Measurements from ENCODE around the gene XPNPEP2. TPM values are rescaled to one million over a fixed set of nuclear protein-coding genes. Genes with fewer than 3 reads are reported as not detected.

Gene XPNPEP2
- total RNA-seq, 1 donor from 2014 or later = 1.7 TPM

DNA sequence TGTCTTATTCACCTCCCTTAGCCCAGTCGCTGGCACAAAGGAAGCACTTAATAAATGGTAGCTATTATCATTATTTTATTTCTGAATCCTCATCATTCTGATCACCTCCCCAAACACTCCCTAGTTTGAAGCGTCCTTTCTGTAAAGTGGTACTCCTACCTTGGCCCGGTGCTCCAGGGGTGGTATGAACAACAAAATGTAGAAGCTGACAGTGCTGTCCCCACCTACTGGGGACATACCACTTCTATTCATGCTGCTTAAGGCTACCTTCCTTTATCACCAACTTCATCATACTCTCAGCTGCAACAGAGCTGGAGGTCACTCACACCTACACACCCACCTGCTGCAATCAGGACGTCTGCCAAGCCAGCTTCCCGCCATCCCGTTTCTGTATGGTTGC, 43.2 kb upstream of the XPNPEP2 start:
- H3K9me3 Mint-ChIP-seq (ENCODE audit: unreplicated experiment) = no peaks in the 10 kb centered on the region
- no peaks in the 10 kb centered on the region for H3K4me1 Mint-ChIP-seq (ENCODE audit: unreplicated experiment)
- H3K4me3 Mint-ChIP-seq (ENCODE audit: unreplicated experiment) = no peak overlapping the region
- peaks cover 1% of the 10 kb centered on the region for H3K27me3 Mint-ChIP-seq (ENCODE audit: unreplicated experiment)
- H3K36me3 Mint-ChIP-seq (ENCODE audit: low read depth, unreplicated experiment) = no peaks in the 10 kb centered on the region
- TF ChIP-seq, protein P1, sequence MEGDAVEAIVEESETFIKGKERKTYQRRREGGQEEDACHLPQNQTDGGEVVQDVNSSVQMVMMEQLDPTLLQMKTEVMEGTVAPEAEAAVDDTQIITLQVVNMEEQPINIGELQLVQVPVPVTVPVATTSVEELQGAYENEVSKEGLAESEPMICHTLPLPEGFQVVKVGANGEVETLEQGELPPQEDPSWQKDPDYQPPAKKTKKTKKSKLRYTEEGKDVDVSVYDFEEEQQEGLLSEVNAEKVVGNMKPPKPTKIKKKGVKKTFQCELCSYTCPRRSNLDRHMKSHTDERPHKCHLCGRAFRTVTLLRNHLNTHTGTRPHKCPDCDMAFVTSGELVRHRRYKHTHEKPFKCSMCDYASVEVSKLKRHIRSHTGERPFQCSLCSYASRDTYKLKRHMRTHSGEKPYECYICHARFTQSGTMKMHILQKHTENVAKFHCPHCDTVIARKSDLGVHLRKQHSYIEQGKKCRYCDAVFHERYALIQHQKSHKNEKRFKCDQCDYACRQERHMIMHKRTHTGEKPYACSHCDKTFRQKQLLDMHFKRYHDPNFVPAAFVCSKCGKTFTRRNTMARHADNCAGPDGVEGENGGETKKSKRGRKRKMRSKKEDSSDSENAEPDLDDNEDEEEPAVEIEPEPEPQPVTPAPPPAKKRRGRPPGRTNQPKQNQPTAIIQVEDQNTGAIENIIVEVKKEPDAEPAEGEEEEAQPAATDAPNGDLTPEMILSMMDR (IDR thresholded peaks at IDR 0.05; ENCODE audit: unreplicated experiment) = no peak
- no peak overlapping the region for H3K27ac Mint-ChIP-seq (ENCODE audit: unreplicated experiment)
- DNase-seq (ENCODE audit: low spot score) = no peak

DNA sequence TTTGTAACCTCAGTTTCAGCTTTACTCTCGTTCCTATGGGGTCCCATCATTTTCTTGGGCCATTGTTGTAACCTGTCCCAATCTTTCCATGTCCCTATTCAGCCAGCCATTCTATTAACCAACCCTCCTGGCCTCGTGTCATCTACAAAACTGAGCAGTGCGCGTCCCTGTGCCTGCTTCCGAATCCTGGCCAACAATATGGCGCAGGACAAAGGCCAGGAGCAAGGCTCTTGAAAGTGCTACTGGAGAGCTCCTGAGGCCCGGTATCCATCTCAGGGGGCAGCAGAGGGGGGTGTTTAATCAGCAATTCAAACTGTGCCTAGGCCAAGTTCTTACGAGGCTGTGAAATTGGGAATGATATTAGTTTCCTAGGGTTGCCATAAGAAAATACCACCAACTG, 42.8 kb upstream of the XPNPEP2 start:
- no peaks in the 10 kb centered on the region for H3K9me3 Mint-ChIP-seq (ENCODE audit: unreplicated experiment)
- H3K4me1 Mint-ChIP-seq (ENCODE audit: unreplicated experiment) = no peaks in the 10 kb centered on the region

DNA sequence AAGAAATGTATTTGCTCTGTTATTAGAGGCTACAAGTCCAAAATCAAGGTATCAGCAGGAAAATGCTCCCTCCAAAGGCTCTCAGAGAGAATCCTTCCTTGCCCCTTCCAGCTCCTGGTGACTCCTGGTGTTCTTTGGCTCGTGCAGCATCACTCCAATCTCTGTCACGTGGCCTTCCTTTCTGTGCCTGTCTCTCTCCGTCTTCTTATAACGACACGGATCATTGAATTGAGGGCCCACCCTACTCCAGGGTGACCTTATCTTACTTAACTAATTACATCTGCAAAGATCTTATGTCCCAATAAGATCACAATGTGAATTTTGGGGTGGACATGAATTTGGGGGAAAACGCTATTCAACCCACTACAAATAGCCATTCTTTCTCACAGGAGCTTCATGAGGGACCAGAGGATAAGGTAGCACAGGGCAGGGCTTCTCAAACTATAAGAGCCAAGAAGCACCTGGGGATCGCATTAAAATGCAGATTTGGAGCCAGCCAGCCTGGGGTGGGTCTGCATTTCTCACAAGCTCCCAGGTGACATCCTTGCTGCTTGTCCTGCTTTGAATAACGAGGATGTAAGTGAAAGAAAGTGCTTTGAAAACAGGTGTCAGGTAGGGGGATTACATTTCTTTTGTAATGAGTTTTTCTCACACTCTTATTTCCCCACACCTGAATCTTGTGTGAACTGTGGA, 42.2 kb upstream of the XPNPEP2 start:
- H3K4me3 Mint-ChIP-seq (ENCODE audit: unreplicated experiment) = no peak overlapping the region
- DNase-seq (ENCODE audit: low spot score) = no peak
- no peaks in the 10 kb centered on the region for H3K4me1 Mint-ChIP-seq (ENCODE audit: unreplicated experiment)
- no peaks in the 10 kb centered on the region for H3K9me3 Mint-ChIP-seq (ENCODE audit: unreplicated experiment)
- H3K27ac Mint-ChIP-seq (ENCODE audit: unreplicated experiment) = no peak overlapping the region
- no peaks in the 10 kb centered on the region for H3K36me3 Mint-ChIP-seq (ENCODE audit: low read depth, unreplicated experiment)
- H3K27me3 Mint-ChIP-seq (ENCODE audit: unreplicated experiment) = peaks cover 1% of the 10 kb centered on the region
- TF ChIP-seq, protein P1 (IDR thresholded peaks at IDR 0.05; ENCODE audit: unreplicated experiment) = no peak

More for the DNA sequence above, 42.8 kb upstream of the XPNPEP2 start:
- peaks cover 1% of the 10 kb centered on the region for H3K27me3 Mint-ChIP-seq (ENCODE audit: unreplicated experiment)
- H3K36me3 Mint-ChIP-seq (ENCODE audit: low read depth, unreplicated experiment) = no peaks in the 10 kb centered on the region
- TF ChIP-seq, protein P1 (IDR thresholded peaks at IDR 0.05; ENCODE audit: unreplicated experiment) = no peak
- DNase-seq (ENCODE audit: low spot score) = no peak
- H3K4me3 Mint-ChIP-seq (ENCODE audit: unreplicated experiment) = no peak overlapping the region
- H3K27ac Mint-ChIP-seq (ENCODE audit: unreplicated experiment) = no peak overlapping the region

DNA sequence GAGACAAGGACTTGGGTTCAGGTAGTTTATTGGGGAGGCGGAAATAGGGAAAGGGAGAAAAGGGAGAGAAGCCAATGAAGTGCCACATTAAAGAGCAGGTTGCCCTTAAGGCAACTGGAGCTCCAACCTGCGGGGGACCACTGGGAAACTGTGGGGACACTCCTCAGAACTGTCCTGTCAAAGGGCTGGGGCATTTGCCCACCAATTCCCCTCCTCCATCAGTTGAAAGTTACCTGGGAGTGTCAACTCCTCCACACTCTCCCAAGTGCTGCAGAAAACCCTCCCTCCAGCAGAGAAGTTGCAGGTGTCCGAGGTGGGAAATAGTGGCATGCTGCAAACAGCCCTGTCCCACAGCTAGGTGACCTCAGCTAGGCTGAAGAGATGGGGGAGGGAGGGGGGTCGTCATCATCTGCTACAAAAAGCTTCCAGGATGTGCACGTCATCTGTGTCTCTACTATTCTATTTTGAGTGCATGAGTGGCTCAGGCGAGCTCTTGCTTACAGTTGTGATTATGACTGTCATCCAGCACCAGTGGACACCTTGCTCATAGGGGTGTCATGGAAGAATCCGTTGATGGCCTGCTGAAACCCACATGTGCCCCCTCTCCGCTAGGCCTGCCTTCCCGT, 41.5 kb upstream of the XPNPEP2 start:
- no peak overlapping the region for H3K27ac Mint-ChIP-seq (ENCODE audit: unreplicated experiment)
- no peaks in the 10 kb centered on the region for H3K9me3 Mint-ChIP-seq (ENCODE audit: unreplicated experiment)
- no peaks in the 10 kb centered on the region for H3K4me1 Mint-ChIP-seq (ENCODE audit: unreplicated experiment)
- no peaks in the 10 kb centered on the region for H3K36me3 Mint-ChIP-seq (ENCODE audit: low read depth, unreplicated experiment)
- no peak overlapping the region for H3K4me3 Mint-ChIP-seq (ENCODE audit: unreplicated experiment)
- TF ChIP-seq, protein P1 (IDR thresholded peaks at IDR 0.05; ENCODE audit: unreplicated experiment) = no peak
- peaks cover 1% of the 10 kb centered on the region for H3K27me3 Mint-ChIP-seq (ENCODE audit: unreplicated experiment)
- no peak for DNase-seq (ENCODE audit: low spot score)

DNA sequence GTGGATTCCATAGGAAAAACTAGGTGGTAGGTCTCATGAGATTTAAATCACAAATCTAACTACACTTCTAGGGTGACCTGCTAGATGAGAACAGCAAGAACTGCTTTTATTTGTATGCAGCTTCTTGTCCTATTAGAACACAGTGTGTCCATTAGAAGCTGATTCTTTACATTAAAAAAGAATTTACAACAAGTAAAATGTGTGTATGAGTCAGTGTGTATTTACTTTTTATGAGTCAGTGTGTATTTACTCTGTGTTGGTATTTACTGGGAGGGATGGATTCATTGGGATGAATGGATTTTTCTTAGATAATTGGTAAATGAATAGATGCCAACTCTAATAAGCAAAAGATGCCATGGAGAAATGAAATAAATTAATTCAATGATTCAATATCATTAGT, 40.6 kb upstream of the XPNPEP2 start:
- H3K27me3 Mint-ChIP-seq (ENCODE audit: unreplicated experiment) = peaks cover 1% of the 10 kb centered on the region
- TF ChIP-seq, protein P1 (IDR thresholded peaks at IDR 0.05; ENCODE audit: unreplicated experiment) = no peak
- DNase-seq (ENCODE audit: low spot score) = no peak
- H3K9me3 Mint-ChIP-seq (ENCODE audit: unreplicated experiment) = no peaks in the 10 kb centered on the region
- H3K27ac Mint-ChIP-seq (ENCODE audit: unreplicated experiment) = no peak overlapping the region
- H3K36me3 Mint-ChIP-seq (ENCODE audit: low read depth, unreplicated experiment) = no peaks in the 10 kb centered on the region
- no peak overlapping the region for H3K4me3 Mint-ChIP-seq (ENCODE audit: unreplicated experiment)
- no peaks in the 10 kb centered on the region for H3K4me1 Mint-ChIP-seq (ENCODE audit: unreplicated experiment)

Data from endothelial cell (in vitro differentiated cells).